WERI-Rb-1 (cell line): ENCODE data around the gene LACTB.

Experiments used
- DNase-seq: peaks from one replicate; pipeline ENCODE4 v3.0.0-alpha.2; 2020
- H3K27ac ChIP-seq: fragments of 250-450 bp; sonication (Bioruptor Pico); 2 replicates; pipeline ENCODE4 v1.5.1; 2020; ENCODE audit warnings: mild to moderate bottlenecking, moderate library complexity
- H3K27me3 ChIP-seq: fragments of 250-450 bp; sonication (Bioruptor Pico); 2 replicates; pipeline ENCODE4 v1.5.1; 2021; ENCODE audit warnings: mild to moderate bottlenecking, low read depth, moderate library complexity; ENCODE audit not compliant: insufficient read depth, severe bottlenecking
- H3K36me3 ChIP-seq: fragments of 250-450 bp; sonication (Bioruptor Pico); 2 replicates; pipeline ENCODE4 v1.5.1; 2020; ENCODE audit warnings: mild to moderate bottlenecking, moderate library complexity
- H3K4me3 ChIP-seq: 2 replicates; pipeline ENCODE4 v1.5.1; 2011; ENCODE audit warnings: low read depth, mild to moderate bottlenecking, control low read depth, low read length
- H3K9me3 ChIP-seq: fragments of 250-450 bp; sonication (Bioruptor Pico); 2 replicates; pipeline ENCODE4 v1.5.1; 2021; ENCODE audit warnings: mild to moderate bottlenecking, moderate library complexity; ENCODE audit not compliant: severe bottlenecking
- TF ChIP-seq, protein P1 (sequence below): IDR thresholded peaks from 2 replicates; pipeline ENCODE4 v1.5.1; 2011; ENCODE audit warnings: low read depth, mild to moderate bottlenecking, control low read depth, inconsistent platforms, low read length

LACTB gene

DNA sequence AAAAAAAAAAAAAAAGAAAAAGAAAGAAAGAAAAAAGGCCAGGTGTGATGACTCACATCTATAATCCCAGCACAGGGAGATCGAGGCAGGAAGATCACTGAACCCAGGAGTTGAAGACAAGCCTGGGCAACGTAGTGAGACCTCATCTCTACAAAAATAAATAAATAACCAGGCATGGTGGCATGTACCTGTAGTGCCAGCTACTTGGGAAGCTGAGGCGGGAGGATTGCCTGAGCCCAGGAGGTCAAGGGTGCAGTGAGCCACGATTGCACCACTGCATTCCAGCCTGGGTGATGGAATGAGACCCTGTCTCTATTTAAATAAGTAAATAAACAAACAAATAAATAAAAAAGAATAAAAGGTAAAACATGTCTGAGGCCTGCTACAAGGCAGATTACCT is 39.3 kb upstream of the LACTB start:
- Histone ChIP-seq H3K27me3 (no peaks in the 10 kb centered on the region), H3K36me3 (no peaks in the 10 kb centered on the region), H3K9me3 (no peaks in the 10 kb centered on the region), H3K27ac (no peak overlapping the region), H3K4me3 (no peak overlapping the region)
- no peak for DNase-seq
- TF ChIP-seq, protein P1, sequence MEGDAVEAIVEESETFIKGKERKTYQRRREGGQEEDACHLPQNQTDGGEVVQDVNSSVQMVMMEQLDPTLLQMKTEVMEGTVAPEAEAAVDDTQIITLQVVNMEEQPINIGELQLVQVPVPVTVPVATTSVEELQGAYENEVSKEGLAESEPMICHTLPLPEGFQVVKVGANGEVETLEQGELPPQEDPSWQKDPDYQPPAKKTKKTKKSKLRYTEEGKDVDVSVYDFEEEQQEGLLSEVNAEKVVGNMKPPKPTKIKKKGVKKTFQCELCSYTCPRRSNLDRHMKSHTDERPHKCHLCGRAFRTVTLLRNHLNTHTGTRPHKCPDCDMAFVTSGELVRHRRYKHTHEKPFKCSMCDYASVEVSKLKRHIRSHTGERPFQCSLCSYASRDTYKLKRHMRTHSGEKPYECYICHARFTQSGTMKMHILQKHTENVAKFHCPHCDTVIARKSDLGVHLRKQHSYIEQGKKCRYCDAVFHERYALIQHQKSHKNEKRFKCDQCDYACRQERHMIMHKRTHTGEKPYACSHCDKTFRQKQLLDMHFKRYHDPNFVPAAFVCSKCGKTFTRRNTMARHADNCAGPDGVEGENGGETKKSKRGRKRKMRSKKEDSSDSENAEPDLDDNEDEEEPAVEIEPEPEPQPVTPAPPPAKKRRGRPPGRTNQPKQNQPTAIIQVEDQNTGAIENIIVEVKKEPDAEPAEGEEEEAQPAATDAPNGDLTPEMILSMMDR = no peak

DNA sequence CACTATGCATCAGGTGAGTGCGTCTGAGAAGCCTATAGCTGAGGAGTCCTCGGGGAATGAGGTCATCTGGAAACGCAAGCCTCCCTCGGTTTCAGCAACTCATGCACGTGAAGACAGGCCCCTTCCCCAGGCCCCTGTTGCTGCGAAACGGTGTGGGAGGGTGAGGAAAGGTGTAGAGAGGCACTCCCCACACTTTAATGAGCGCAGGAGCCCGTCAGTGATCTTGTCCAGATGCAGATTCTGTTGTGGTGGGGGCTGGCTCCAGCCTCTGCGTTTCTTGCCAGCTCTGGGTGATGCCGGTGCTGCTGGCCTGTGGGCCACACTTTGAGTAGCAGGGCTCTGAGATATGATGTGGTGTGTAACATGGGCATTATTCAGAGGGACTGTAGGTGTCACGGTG is 38.6 kb upstream of the LACTB start:
- Histone ChIP-seq H3K9me3 (no peaks in the 10 kb centered on the region), H3K4me3 (no peak overlapping the region), H3K27ac (no peak overlapping the region), H3K27me3 (no peaks in the 10 kb centered on the region), H3K36me3 (no peaks in the 10 kb centered on the region)
- TF ChIP-seq, protein P1 = no peak
- no peak for DNase-seq

DNA sequence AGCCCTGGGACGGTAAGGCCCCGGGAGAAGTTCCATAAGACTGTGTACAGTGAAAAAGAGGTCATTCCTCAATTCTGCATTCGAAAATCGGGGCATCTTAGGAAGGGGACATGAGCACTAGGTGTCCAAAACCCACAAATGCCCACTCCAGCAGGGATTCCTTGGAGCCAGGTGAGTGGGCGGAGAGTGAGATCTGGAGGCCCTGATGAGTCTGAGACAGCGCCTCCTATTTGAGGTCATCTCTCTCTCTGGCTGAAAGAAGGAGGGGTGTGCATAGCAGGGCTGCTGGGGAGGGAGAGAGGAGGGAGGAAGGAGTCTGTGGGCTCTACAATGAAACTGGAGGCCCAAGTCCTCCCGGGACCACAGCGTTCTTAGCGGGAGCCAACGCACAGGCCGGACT is 38.1 kb upstream of the LACTB start:
- DNase-seq = no peak
- no peaks in the 10 kb centered on the region for H3K9me3 ChIP-seq
- H3K27me3 ChIP-seq = no peaks in the 10 kb centered on the region
- no peak overlapping the region for H3K4me3 ChIP-seq
- no peak overlapping the region for H3K27ac ChIP-seq
- H3K36me3 ChIP-seq = no peaks in the 10 kb centered on the region
- TF ChIP-seq, protein P1 = no peak

DNA sequence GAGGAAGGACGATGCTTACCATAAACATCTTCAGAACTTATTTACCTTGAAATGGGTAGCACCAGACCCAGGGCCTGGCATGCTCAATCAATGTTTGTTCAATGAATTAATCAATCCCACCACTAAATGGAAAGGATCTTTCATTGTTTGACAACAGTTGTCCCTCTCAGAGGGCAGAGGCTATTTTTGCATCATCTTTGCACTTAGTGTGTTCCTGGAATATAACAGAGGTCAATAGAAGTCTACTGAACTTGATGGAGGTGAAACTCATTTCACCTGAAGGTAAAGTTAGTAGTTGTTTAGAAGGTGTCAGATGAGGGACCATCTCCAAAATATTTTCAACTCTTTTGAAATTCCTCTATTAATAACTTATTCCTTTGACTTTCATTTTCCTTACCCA is 36.9 kb upstream of the LACTB start:
- Histone ChIP-seq H3K4me3 (no peak overlapping the region), H3K36me3 (no peaks in the 10 kb centered on the region), H3K9me3 (no peaks in the 10 kb centered on the region), H3K27ac (no peak overlapping the region), H3K27me3 (no peaks in the 10 kb centered on the region)
- DNase-seq = no peak
- TF ChIP-seq, protein P1 = no peak

DNA sequence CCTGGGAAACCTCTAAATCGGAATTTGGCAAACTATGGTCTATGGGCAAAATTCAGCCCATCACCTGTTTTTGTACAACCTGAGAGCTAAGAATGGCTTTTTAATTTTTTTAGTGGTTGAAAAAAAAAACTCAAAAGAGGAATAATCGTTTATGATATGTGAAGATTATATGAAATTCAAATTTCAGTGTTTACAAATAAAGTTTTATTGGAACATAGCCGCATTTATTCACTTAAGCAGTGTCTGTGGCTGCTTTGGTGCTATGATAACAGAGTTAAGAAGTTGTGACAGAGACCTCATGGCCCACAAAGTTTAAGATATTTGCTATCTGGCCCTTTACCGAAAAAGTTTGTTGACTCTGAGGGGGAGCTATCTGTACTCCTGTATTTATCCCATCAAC is 36.4 kb upstream of the LACTB start:
- no peak overlapping the region for H3K4me3 ChIP-seq
- H3K9me3 ChIP-seq = no peaks in the 10 kb centered on the region
- no peak overlapping the region for H3K27ac ChIP-seq
- TF ChIP-seq, protein P1 = no peak
- H3K36me3 ChIP-seq = no peaks in the 10 kb centered on the region
- H3K27me3 ChIP-seq = no peaks in the 10 kb centered on the region
- no peak for DNase-seq

DNA sequence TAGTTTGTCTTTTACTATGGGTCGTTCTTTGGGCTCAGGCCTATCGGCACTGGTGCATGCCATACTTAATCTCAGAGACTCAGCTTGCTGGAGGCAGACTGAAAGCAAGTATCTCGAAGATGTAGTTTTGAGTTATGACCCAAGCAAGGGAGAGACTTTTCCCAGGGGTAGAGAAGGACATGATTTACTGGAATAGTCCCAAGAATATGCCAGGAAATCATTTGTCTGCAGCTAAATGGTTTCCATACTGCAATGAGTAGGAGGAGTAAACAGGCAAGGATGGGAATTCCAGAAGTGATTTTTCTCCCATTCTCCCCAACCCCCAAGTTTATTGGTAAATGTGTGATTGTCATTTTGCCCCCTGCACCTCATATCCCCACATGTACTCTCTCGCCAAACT is 35.4 kb upstream of the LACTB start:
- H3K9me3 ChIP-seq = no peaks in the 10 kb centered on the region
- no peaks in the 10 kb centered on the region for H3K36me3 ChIP-seq
- H3K27me3 ChIP-seq = no peaks in the 10 kb centered on the region
- no peak overlapping the region for H3K4me3 ChIP-seq
- no peak for DNase-seq
- H3K27ac ChIP-seq = no peak overlapping the region
- TF ChIP-seq, protein P1 = no peak
